ENCODE measurements around the gene MUC6.

Gene MUC6

DNA sequence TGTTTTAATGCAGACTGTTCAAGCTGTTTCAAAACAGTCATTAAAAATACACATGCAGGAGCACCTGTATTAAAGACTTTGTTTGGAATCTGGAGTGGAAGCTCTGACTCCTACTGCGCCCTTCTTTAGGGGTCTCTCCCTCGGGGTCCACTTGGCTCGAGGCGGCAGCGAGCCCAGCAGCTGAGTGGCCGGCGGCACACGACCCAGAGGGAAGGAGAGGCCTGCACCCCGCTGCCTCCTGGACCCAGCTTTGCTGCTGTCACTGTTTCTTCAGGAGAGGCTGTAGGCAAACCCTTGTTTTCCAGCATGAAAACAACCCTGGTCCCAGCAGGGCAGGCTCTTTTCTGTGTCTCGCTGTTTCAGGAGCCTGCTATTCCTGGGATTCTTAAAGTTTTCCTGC, 29.2 kb downstream of the MUC6 start:
- DNase-seq, result no peak
- H3K36me3 ChIP-seq (ENCODE audit: control insufficient read depth, insufficient read depth, low read length), result peaks cover 87% of the 10 kb centered on the region

DNA sequence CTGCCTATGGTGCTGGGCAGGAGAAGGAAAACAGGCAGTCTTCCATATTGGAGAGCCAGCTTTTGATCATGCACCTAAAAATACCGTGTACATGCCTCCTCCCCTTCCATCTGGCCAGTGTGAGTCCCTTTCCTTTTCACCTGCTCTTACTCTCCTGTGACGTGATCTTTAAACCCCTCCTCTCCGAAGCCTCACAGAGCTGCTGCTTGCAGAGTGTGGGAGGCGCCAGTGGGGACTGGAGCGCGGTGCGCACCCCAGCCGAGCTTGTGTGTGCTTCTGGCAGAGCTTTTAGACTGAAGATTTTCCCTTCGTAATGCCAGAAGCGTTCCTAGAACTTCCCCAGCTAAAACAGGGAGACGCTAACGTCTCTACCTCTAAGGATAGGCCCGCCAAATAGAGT, 29.8 kb downstream of the MUC6 start:
- H3K4me3 ChIP-seq (ENCODE audit: insufficient read depth, low read depth, low read length, poor library complexity, severe bottlenecking), result no peak overlapping the region
- H3K4me1 ChIP-seq (ENCODE audit: control insufficient read depth, insufficient read depth, low read length, poor library complexity, severe bottlenecking), result no peaks in the 10 kb centered on the region
- no peaks in the 10 kb centered on the region for H3K27me3 ChIP-seq (replicated peaks; ENCODE audit: control insufficient read depth, insufficient read depth, low read length, poor library complexity, severe bottlenecking)
- no peak overlapping the region for H3K27ac ChIP-seq (ENCODE audit: insufficient read depth, low read length, poor library complexity, severe bottlenecking)
- no peak for DNase-seq
- H3K36me3 ChIP-seq (ENCODE audit: control insufficient read depth, insufficient read depth, low read length), result peaks cover 88% of the 10 kb centered on the region
- no peaks in the 10 kb centered on the region for H3K9me3 ChIP-seq (ENCODE audit: control insufficient read depth, low read length)

More for the DNA sequence above, 29.2 kb downstream of the MUC6 start:
- H3K27me3 ChIP-seq (replicated peaks; ENCODE audit: control insufficient read depth, insufficient read depth, low read length, poor library complexity, severe bottlenecking), result no peaks in the 10 kb centered on the region
- H3K9me3 ChIP-seq (ENCODE audit: control insufficient read depth, low read length), result no peaks in the 10 kb centered on the region
- H3K4me3 ChIP-seq (ENCODE audit: insufficient read depth, low read depth, low read length, poor library complexity, severe bottlenecking), result no peak overlapping the region
- H3K4me1 ChIP-seq (ENCODE audit: control insufficient read depth, insufficient read depth, low read length, poor library complexity, severe bottlenecking), result no peaks in the 10 kb centered on the region
- no peak overlapping the region for H3K27ac ChIP-seq (ENCODE audit: insufficient read depth, low read length, poor library complexity, severe bottlenecking)

DNA sequence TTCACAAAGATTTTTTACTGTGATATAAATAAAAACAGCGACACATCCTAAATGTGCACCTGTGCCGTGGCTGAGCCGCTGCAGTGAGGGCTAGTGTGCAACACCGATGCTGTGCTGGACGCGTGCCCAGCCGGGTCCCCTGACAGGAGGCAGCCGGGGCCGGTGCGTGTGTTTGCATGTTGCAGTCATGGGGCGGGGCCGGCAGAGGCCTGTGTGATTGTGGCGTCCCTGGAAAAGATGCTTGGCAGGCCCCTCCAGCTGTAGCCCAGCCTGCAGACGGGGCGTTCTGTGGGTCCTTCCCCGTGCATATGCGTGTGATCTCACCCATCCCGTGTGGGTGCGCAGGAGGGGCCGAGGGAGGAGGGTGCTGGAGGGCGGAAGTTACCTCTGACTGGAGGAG, 30.6 kb downstream of the MUC6 start:
- H3K36me3 ChIP-seq (ENCODE audit: control insufficient read depth, insufficient read depth, low read length), result peaks cover 89% of the 10 kb centered on the region
- no peaks in the 10 kb centered on the region for H3K4me1 ChIP-seq (ENCODE audit: control insufficient read depth, insufficient read depth, low read length, poor library complexity, severe bottlenecking)
- no peak overlapping the region for H3K27ac ChIP-seq (ENCODE audit: insufficient read depth, low read length, poor library complexity, severe bottlenecking)
- DNase-seq, result no peak
- H3K27me3 ChIP-seq (replicated peaks; ENCODE audit: control insufficient read depth, insufficient read depth, low read length, poor library complexity, severe bottlenecking), result no peaks in the 10 kb centered on the region
- H3K4me3 ChIP-seq (ENCODE audit: insufficient read depth, low read depth, low read length, poor library complexity, severe bottlenecking), result no peak overlapping the region
- no peaks in the 10 kb centered on the region for H3K9me3 ChIP-seq (ENCODE audit: control insufficient read depth, low read length)

DNA sequence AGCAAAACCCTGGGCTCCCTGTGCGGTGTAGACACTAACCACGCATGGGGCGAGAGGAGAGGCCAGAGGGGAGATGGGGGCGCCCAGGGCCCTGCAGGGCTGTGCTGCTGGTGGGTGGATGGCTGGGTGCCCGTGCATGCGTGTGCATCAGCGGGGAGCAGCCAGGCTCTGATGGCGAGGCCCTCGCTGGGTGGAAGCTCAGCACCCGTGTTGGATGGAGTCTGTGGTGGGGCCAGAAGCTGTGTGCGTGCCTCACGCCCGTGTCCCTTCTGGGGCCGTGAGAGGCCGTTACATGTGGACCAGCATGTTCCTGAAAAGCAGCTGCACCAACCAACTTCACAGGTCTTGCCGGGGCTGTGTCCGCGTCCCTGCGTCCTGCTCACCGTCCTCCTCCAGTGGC, 33.4 kb downstream of the MUC6 start:
- H3K36me3 ChIP-seq (ENCODE audit: control insufficient read depth, insufficient read depth, low read length), result peaks cover 74% of the 10 kb centered on the region
- no peak for DNase-seq
- no peak overlapping the region for H3K27ac ChIP-seq (ENCODE audit: insufficient read depth, low read length, poor library complexity, severe bottlenecking)
- no peaks in the 10 kb centered on the region for H3K9me3 ChIP-seq (ENCODE audit: control insufficient read depth, low read length)
- H3K27me3 ChIP-seq (replicated peaks; ENCODE audit: control insufficient read depth, insufficient read depth, low read length, poor library complexity, severe bottlenecking), result no peaks in the 10 kb centered on the region
- H3K4me1 ChIP-seq (ENCODE audit: control insufficient read depth, insufficient read depth, low read length, poor library complexity, severe bottlenecking), result no peaks in the 10 kb centered on the region
- H3K4me3 ChIP-seq (ENCODE audit: insufficient read depth, low read depth, low read length, poor library complexity, severe bottlenecking), result no peak overlapping the region

DNA sequence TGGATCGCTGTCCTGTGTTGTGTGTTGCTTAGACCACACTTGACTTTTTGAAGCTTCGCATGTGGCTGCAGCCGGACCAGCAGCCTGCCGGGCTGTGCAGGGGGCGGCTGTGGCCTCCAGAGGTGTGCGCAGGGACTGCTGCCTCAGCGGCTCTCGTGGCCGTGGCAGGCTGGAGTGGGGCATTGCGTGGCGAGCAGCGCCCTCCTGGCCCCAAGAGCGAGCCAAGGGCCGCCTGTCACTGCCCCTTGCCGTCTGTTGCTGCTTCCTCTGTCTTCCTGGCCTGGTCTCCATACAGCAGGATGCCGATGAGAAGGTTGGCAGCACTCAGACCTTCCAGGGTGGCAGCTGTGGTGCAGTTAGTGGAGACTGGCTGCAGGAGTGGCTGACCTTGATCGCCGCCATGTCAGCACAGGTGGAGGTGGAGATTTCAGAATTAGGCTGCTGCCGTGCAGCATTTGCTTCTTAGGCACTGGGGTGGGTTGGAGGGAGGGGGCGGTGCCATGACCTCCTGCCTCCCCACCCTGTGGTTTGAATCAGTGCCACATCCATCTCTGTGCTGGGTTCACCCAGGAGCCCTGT, 34.0 kb downstream of the MUC6 start:
- no peak overlapping the region for H3K27ac ChIP-seq (ENCODE audit: insufficient read depth, low read length, poor library complexity, severe bottlenecking)
- no peaks in the 10 kb centered on the region for H3K27me3 ChIP-seq (replicated peaks; ENCODE audit: control insufficient read depth, insufficient read depth, low read length, poor library complexity, severe bottlenecking)
- no peak for DNase-seq
- peaks cover 67% of the 10 kb centered on the region for H3K36me3 ChIP-seq (ENCODE audit: control insufficient read depth, insufficient read depth, low read length)
- no peaks in the 10 kb centered on the region for H3K4me1 ChIP-seq (ENCODE audit: control insufficient read depth, insufficient read depth, low read length, poor library complexity, severe bottlenecking)
- no peak overlapping the region for H3K4me3 ChIP-seq (ENCODE audit: insufficient read depth, low read depth, low read length, poor library complexity, severe bottlenecking)
- H3K9me3 ChIP-seq (ENCODE audit: control insufficient read depth, low read length), result no peaks in the 10 kb centered on the region

DNA sequence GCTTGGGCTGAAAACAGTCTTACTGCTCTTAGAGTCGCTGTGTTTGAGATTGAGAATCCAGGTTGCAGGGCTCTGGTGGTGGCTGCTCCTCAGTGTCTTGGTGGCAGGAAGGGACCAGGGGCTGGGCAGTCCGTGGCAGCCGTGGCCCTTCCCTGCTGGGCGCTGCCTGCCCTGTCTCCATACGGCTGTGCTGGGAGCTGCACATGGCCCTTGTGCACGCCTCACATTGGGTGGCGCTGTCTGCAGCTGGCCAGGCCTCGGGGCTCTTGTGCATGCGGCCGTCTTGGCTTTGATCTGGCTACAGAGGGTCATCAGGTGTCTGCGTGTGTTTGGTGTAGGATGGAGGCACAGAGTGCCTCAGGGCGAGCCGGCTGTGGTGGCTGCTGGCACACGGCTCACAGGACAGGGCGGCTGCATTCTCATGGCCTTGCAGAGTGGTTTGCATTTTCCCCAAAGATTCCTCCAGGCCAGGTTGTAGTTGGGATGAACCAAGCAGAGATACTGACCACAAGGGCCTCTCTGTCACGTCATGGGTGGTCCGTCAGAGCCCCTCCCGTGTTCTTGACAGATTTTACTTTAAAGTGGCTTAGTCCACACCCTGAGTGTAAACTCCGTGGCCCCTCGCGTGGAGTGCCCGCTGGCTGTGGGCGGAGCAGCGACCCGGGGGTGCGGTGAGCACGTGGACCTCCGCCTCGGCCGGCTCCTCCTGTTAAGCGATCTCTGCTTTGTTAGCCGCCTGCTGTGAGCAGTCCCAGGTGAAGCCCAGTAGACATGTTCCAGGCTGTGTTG, 34.7 kb downstream of the MUC6 start:
- no peak overlapping the region for H3K27ac ChIP-seq (ENCODE audit: insufficient read depth, low read length, poor library complexity, severe bottlenecking)
- no peaks in the 10 kb centered on the region for H3K9me3 ChIP-seq (ENCODE audit: control insufficient read depth, low read length)
- H3K4me3 ChIP-seq (ENCODE audit: insufficient read depth, low read depth, low read length, poor library complexity, severe bottlenecking), result no peak overlapping the region
- no peaks in the 10 kb centered on the region for H3K4me1 ChIP-seq (ENCODE audit: control insufficient read depth, insufficient read depth, low read length, poor library complexity, severe bottlenecking)
- H3K27me3 ChIP-seq (replicated peaks; ENCODE audit: control insufficient read depth, insufficient read depth, low read length, poor library complexity, severe bottlenecking), result no peaks in the 10 kb centered on the region
- no peak for DNase-seq
- H3K36me3 ChIP-seq (ENCODE audit: control insufficient read depth, insufficient read depth, low read length), result peaks cover 66% of the 10 kb centered on the region

DNA sequence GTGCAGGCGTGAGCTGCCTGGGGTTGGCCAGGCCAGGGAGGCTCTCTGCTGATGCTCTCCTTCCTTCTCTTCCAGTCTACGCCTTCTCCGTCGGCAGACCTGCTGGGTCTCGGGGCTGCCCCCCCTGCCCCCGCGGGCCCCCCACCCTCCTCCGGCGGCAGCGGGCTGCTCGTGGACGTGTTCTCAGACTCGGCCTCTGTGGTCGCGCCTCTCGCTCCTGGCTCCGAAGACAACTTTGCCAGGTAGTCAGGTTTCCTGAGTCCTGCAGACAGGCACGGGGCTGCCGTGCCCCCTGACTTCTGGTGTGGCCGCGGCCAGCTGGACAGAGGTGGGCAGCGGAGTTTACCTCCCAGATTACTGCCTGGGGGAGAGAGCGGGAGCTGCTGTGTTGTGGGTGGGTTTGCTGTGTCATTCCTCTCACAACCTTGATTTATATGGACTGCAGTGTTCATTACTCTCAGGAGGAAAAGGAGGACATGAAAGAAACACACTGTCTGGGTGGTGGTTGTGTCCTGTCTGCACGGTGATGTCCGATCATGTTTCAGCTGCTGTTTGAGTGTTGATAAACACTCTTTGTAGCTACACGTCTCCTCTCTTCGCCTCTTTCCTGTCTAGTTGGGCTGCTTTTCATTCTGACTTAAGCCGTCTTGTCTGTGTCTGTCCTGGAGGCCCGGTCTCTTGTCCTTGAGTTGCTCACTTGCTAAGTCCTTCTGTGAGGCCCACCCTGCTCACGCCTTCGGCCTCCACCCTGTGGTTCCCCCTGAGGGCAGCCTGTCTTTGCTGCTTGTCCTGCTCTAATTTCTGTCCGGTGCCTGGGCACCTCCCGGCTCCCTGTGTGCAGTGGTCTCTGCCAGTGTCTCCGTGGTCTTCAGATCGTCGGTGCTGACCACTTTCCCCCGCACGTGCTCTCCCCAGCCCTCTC, 35.9 kb downstream of the MUC6 start:
- no peak for DNase-seq

DNA sequence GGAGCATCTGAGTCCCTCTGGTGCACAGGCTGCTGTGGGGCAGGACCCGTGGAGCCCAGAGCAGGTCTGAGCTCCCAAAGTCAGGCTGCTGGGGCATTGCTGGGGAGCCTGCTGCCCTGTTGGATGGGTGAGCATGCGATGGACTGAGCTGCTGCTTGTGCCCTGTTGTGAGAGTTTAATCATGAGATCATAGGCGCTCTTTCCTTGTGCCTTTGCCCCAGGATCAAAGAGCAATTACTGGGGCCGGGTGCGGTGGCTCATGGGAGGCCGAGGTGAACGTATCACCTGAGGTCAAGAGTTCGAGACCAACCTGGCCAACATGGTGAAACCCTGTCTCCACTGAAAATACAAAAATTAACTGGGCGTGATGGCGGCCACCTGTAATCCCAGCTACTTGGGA, 37.5 kb downstream of the MUC6 start:
- no peaks in the 10 kb centered on the region for H3K9me3 ChIP-seq (ENCODE audit: control insufficient read depth, low read length)
- H3K36me3 ChIP-seq (ENCODE audit: control insufficient read depth, insufficient read depth, low read length), result peaks cover 58% of the 10 kb centered on the region
- no peak for DNase-seq
- no peak overlapping the region for H3K4me3 ChIP-seq (ENCODE audit: insufficient read depth, low read depth, low read length, poor library complexity, severe bottlenecking)
- no peaks in the 10 kb centered on the region for H3K27me3 ChIP-seq (replicated peaks; ENCODE audit: control insufficient read depth, insufficient read depth, low read length, poor library complexity, severe bottlenecking)
- no peak overlapping the region for H3K27ac ChIP-seq (ENCODE audit: insufficient read depth, low read length, poor library complexity, severe bottlenecking)
- H3K4me1 ChIP-seq (ENCODE audit: control insufficient read depth, insufficient read depth, low read length, poor library complexity, severe bottlenecking), result no peaks in the 10 kb centered on the region

More for the DNA sequence above, 35.9 kb downstream of the MUC6 start:
- H3K4me3 ChIP-seq (ENCODE audit: insufficient read depth, low read depth, low read length, poor library complexity, severe bottlenecking), result no peak overlapping the region
- peaks cover 59% of the 10 kb centered on the region for H3K36me3 ChIP-seq (ENCODE audit: control insufficient read depth, insufficient read depth, low read length)
- no peaks in the 10 kb centered on the region for H3K27me3 ChIP-seq (replicated peaks; ENCODE audit: control insufficient read depth, insufficient read depth, low read length, poor library complexity, severe bottlenecking)
- H3K9me3 ChIP-seq (ENCODE audit: control insufficient read depth, low read length), result no peaks in the 10 kb centered on the region
- no peak overlapping the region for H3K27ac ChIP-seq (ENCODE audit: insufficient read depth, low read length, poor library complexity, severe bottlenecking)
- H3K4me1 ChIP-seq (ENCODE audit: control insufficient read depth, insufficient read depth, low read length, poor library complexity, severe bottlenecking), result no peaks in the 10 kb centered on the region

DNA sequence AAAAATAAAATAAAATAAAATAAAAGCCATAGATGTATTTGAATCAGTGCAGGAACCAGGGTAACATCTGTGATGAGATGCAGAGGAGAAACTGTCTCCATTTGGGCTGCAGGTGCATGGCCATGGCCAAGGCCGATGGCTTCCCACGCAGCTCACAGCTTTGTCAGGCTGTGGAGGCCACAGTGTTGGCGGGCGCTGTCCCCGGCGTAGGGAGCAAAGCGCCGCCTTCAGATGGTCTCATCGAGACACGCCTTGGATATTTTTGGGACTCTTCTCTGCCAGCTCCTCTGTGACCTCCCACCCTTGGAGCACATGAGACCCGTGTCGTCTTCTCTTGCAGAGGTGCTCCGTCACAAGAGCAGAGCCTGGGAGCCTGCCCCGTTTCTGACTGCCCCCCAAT, 38.6 kb downstream of the MUC6 start:
- Histone ChIP-seq H3K4me1 (ENCODE audit: control insufficient read depth, insufficient read depth, low read length, poor library complexity, severe bottlenecking) (no peaks in the 10 kb centered on the region), H3K9me3 (ENCODE audit: control insufficient read depth, low read length) (no peaks in the 10 kb centered on the region), H3K27ac (ENCODE audit: insufficient read depth, low read length, poor library complexity, severe bottlenecking) (no peak overlapping the region), H3K4me3 (ENCODE audit: insufficient read depth, low read depth, low read length, poor library complexity, severe bottlenecking) (no peak overlapping the region), H3K27me3 (replicated peaks; ENCODE audit: control insufficient read depth, insufficient read depth, low read length, poor library complexity, severe bottlenecking) (no peaks in the 10 kb centered on the region), H3K36me3 (ENCODE audit: control insufficient read depth, insufficient read depth, low read length) (peaks cover 59% of the 10 kb centered on the region)
- no peak for DNase-seq

DNA sequence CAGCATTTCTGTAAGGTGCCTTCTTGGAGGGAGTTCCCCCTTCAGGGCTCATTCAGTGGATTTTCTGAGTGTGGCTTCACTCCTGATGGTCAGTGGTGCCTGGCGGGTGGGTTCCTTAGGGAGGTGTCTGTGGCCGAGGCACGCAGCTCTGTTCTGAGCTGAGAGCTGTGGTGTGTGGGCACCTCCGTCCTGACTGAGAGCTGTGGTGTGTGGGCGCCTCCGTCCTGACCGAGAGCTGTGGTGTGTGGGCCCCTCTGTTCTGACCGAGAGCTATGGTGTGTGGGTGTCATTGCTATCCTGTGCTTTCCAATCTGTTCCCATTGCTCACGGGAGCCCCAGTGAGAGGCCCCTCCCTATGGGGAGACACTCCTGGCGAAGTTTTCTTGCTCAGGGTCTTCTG, 39.8 kb downstream of the MUC6 start:
- no peaks in the 10 kb centered on the region for H3K4me1 ChIP-seq (ENCODE audit: control insufficient read depth, insufficient read depth, low read length, poor library complexity, severe bottlenecking)
- no peak for DNase-seq
- H3K4me3 ChIP-seq (ENCODE audit: insufficient read depth, low read depth, low read length, poor library complexity, severe bottlenecking), result no peak overlapping the region
- no peaks in the 10 kb centered on the region for H3K27me3 ChIP-seq (replicated peaks; ENCODE audit: control insufficient read depth, insufficient read depth, low read length, poor library complexity, severe bottlenecking)
- H3K27ac ChIP-seq (ENCODE audit: insufficient read depth, low read length, poor library complexity, severe bottlenecking), result no peak overlapping the region
- H3K9me3 ChIP-seq (ENCODE audit: control insufficient read depth, low read length), result no peaks in the 10 kb centered on the region
- peaks cover 59% of the 10 kb centered on the region for H3K36me3 ChIP-seq (ENCODE audit: control insufficient read depth, insufficient read depth, low read length)

Data from effector memory CD4-positive, alpha-beta T cell (primary cell).